ENCODE measurements around the gene ARHGEF4.

ARHGEF4 gene

GRCh38 chr2:130819608-130820278, 17.0 kb upstream of the ARHGEF4 start:
- no peaks in the 10 kb centered on the region for H3K4me1 ChIP-seq (ENCODE audit: low read length)
- H3F3A ChIP-seq (ENCODE audit: insufficient read depth, low read length): no peaks in the 10 kb centered on the region
- no peaks in the 10 kb centered on the region for H3K9me3 ChIP-seq (replicated peaks; ENCODE audit: insufficient read depth, low read length)
- TF ChIP-seq EZH2phosphoT487 (IDR thresholded peaks at IDR 0.05; ENCODE audit: low read length) (no peak), CTCF (IDR thresholded peaks at IDR 0.05; ENCODE audit: low read length) (no peak), EZH2 (optimal IDR thresholded peaks at IDR 0.05; ENCODE audit: low read depth, low read length) (no peak)
- no peak overlapping the region for H3K4me2 ChIP-seq (ENCODE audit: low read depth, low read length)
- no peaks in the 10 kb centered on the region for H4K20me1 ChIP-seq (ENCODE audit: insufficient read depth, low read length)
- H3K4me3 ChIP-seq (ENCODE audit: low read length): no peak overlapping the region
- no peaks in the 10 kb centered on the region for H3K79me2 ChIP-seq (ENCODE audit: low read length)
- no peaks in the 10 kb centered on the region for H3K9me2 ChIP-seq (replicated peaks; ENCODE audit: insufficient read depth, low read length)
- no peak overlapping the region for H3K27ac ChIP-seq (ENCODE audit: low read length)
- no peak overlapping the region for H2AFZ ChIP-seq (ENCODE audit: low read length)
- H3K36me3 ChIP-seq (replicated peaks; ENCODE audit: insufficient read depth, low read length): no peaks in the 10 kb centered on the region
- no peak overlapping the region for H3K9ac ChIP-seq (ENCODE audit: low read length)
- H3K27me3 ChIP-seq (replicated peaks; ENCODE audit: insufficient read depth, low read length): no peaks in the 10 kb centered on the region
- DNase-seq: no peak

DNA sequence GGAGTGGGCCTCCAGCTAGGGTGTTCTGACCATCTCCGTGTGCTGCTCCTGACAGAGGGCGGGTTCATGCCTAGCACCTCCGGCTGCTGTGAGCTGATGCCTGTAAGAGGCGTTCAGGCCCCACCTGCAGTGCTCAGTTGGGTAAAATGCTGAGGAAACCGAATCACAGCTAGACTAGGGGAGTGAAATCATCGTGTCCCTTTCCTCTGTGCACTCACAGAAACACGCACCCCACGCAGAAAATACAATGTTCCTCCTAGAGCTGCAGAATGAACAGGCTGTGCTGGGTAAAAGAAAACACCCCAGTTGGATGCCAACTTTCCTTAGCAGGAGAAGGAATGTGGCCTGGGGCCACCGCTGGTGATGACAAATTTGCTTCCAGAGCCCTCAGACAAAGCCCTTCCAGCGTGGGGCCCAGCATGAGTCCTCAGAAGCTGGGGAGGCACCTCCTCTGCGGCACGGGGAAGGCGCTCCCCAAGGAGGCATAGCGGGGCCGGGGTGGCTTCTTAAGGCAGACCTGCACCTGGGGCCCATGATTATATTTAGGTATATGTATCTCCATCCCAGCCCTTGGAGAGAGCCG, 16.3 kb upstream of the ARHGEF4 start:
- Histone ChIP-seq H3K4me1 (ENCODE audit: low read length) (no peaks in the 10 kb centered on the region), H3K4me3 (ENCODE audit: low read length) (no peak overlapping the region), H3K9ac (ENCODE audit: low read length) (no peak overlapping the region), H3K4me2 (ENCODE audit: low read depth, low read length) (no peak overlapping the region), H2AFZ (ENCODE audit: low read length) (no peak overlapping the region), H4K20me1 (ENCODE audit: insufficient read depth, low read length) (no peaks in the 10 kb centered on the region), H3K9me2 (replicated peaks; ENCODE audit: insufficient read depth, low read length) (no peaks in the 10 kb centered on the region), H3K36me3 (replicated peaks; ENCODE audit: insufficient read depth, low read length) (no peaks in the 10 kb centered on the region), H3F3A (ENCODE audit: insufficient read depth, low read length) (no peaks in the 10 kb centered on the region), H3K79me2 (ENCODE audit: low read length) (no peaks in the 10 kb centered on the region), H3K27me3 (replicated peaks; ENCODE audit: insufficient read depth, low read length) (no peaks in the 10 kb centered on the region), H3K9me3 (replicated peaks; ENCODE audit: insufficient read depth, low read length) (no peaks in the 10 kb centered on the region), H3K27ac (ENCODE audit: low read length) (no peak overlapping the region)
- DNase-seq: no peak
- TF ChIP-seq CTCF (IDR thresholded peaks at IDR 0.05; ENCODE audit: low read length) (no peak), EZH2 (optimal IDR thresholded peaks at IDR 0.05; ENCODE audit: low read depth, low read length) (no peak), EZH2phosphoT487 (IDR thresholded peaks at IDR 0.05; ENCODE audit: low read length) (no peak)

- Histone ChIP-seq H2AFZ (ENCODE audit: low read length) (no peak overlapping the region), H4K20me1 (ENCODE audit: insufficient read depth, low read length) (no peaks in the 10 kb centered on the region), H3F3A (ENCODE audit: insufficient read depth, low read length) (no peaks in the 10 kb centered on the region), H3K27me3 (replicated peaks; ENCODE audit: insufficient read depth, low read length) (no peaks in the 10 kb centered on the region), H3K36me3 (replicated peaks; ENCODE audit: insufficient read depth, low read length) (no peaks in the 10 kb centered on the region), H3K9ac (ENCODE audit: low read length) (no peak overlapping the region), H3K79me2 (ENCODE audit: low read length) (no peaks in the 10 kb centered on the region), H3K27ac (ENCODE audit: low read length) (no peak overlapping the region), H3K4me1 (ENCODE audit: low read length) (no peaks in the 10 kb centered on the region), H3K9me3 (replicated peaks; ENCODE audit: insufficient read depth, low read length) (no peaks in the 10 kb centered on the region), H3K4me2 (ENCODE audit: low read depth, low read length) (no peak overlapping the region), H3K9me2 (replicated peaks; ENCODE audit: insufficient read depth, low read length) (no peaks in the 10 kb centered on the region), H3K4me3 (ENCODE audit: low read length) (no peak overlapping the region)
- DNase-seq: no peak
- TF ChIP-seq EZH2 (optimal IDR thresholded peaks at IDR 0.05; ENCODE audit: low read depth, low read length) (no peak), EZH2phosphoT487 (IDR thresholded peaks at IDR 0.05; ENCODE audit: low read length) (no peak), CTCF (IDR thresholded peaks at IDR 0.05; ENCODE audit: low read length) (no peak)
These were observed 14.8 kb upstream of the ARHGEF4 start for GRCh38 chr2:130821867-130822266.
